Measurements from ENCODE around the gene ITPKB. TPM values are rescaled to one million over a fixed set of nuclear protein-coding genes. Genes with fewer than 3 reads are reported as not detected.

ITPKB gene
- total RNA-seq, 1 experiment from 2014 or later = 17.7 TPM

GRCh38 chr1:226629210-226629895, 109.7 kb downstream of the ITPKB start:
- Histone ChIP-seq H3K9me3 (ENCODE audit: low read length) (no peaks in the 10 kb centered on the region), H3K4me1 (ENCODE audit: insufficient read depth, low read length) (peaks cover 12% of the 10 kb centered on the region), H3K36me3 (ENCODE audit: low read depth, low read length) (no peaks in the 10 kb centered on the region), H3K9ac (ENCODE audit: low read length) (no peak overlapping the region), H2AFZ (ENCODE audit: low read length) (no peak overlapping the region), H3K4me2 (ENCODE audit: low read length) (no peak overlapping the region), H3K9me2 (replicated peaks; ENCODE audit: low read length) (no peaks in the 10 kb centered on the region), H3K4me3 (ENCODE audit: low read length) (no peak overlapping the region), H3F3A (ENCODE audit: low read length, unreplicated experiment) (no peaks in the 10 kb centered on the region), H3K79me2 (ENCODE audit: low read length) (no peaks in the 10 kb centered on the region), H3K27me3 (ENCODE audit: low read length) (no peaks in the 10 kb centered on the region), H3K27ac (ENCODE audit: low read length) (no peak overlapping the region), H4K20me1 (ENCODE audit: low read length) (no peaks in the 10 kb centered on the region)
- ATAC-seq = no peak
- TF ChIP-seq CTCF (conservative IDR thresholded peaks at IDR 0.05; ENCODE audit: low read depth, low read length) (no peak), EZH2 (IDR thresholded peaks at IDR 0.05; ENCODE audit: low read length, unreplicated experiment) (no peak), EZH2phosphoT487 (IDR thresholded peaks at IDR 0.05; ENCODE audit: borderline replicate concordance, low read length) (no peak)
- ChIA-PET CTCF (interaction anchor here (0.6 to 0.8 kb wide), 2 partner anchors 110 to 199 kb away, joined by 3 read pairs; partner anchors contain the start of gene ITPKB), POLR2A (ENCODE audit: unreplicated experiment) (no interaction called here)
- no peak for DNase-seq
- no TSS peak for BruUV-seq (replicated peaks)
- intact Hi-C loops (cut with micrococcal nuclease) = no loop called here

- no peak for TF ChIP-seq EZH2phosphoT487 (IDR thresholded peaks at IDR 0.05; ENCODE audit: borderline replicate concordance, low read length)
- no peak for TF ChIP-seq EZH2 (IDR thresholded peaks at IDR 0.05; ENCODE audit: low read length, unreplicated experiment)
- no peak for TF ChIP-seq CTCF (conservative IDR thresholded peaks at IDR 0.05; ENCODE audit: low read depth, low read length)
- no peaks in the 10 kb centered on the region for H3K36me3 ChIP-seq (ENCODE audit: low read depth, low read length)
- no peaks in the 10 kb centered on the region for H3K9me3 ChIP-seq (ENCODE audit: low read length)
- H3F3A ChIP-seq (ENCODE audit: low read length, unreplicated experiment) = no peaks in the 10 kb centered on the region
- no TSS peak for BruUV-seq (replicated peaks)
- no peak overlapping the region for H3K27ac ChIP-seq (ENCODE audit: low read length)
- ChIA-PET CTCF (interaction anchor here (0.6 kb wide), 2 partner anchors 59 to 110 kb away, joined by 3 to 4 read pairs; partner anchors contain the start of gene ITPKB), POLR2A (ENCODE audit: unreplicated experiment) (no interaction called here)
- no peak overlapping the region for H3K4me3 ChIP-seq (ENCODE audit: low read length)
- no peak overlapping the region for H2AFZ ChIP-seq (ENCODE audit: low read length)
- no peak for DNase-seq
- H3K4me2 ChIP-seq (ENCODE audit: low read length) = no peak overlapping the region
- ATAC-seq = no peak
- no peaks in the 10 kb centered on the region for H3K9me2 ChIP-seq (replicated peaks; ENCODE audit: low read length)
- no peaks in the 10 kb centered on the region for H4K20me1 ChIP-seq (ENCODE audit: low read length)
- no peaks in the 10 kb centered on the region for H3K27me3 ChIP-seq (ENCODE audit: low read length)
- intact Hi-C loops (cut with micrococcal nuclease) = no loop called here
- no peaks in the 10 kb centered on the region for H3K79me2 ChIP-seq (ENCODE audit: low read length)
- H3K4me1 ChIP-seq (ENCODE audit: insufficient read depth, low read length) = peaks cover 13% of the 10 kb centered on the region
- no peak overlapping the region for H3K9ac ChIP-seq (ENCODE audit: low read length)
Observed at GRCh38 chr1:226628612-226629155, 110.4 kb downstream of the ITPKB start.

All from PC-3 (cell line).